Measurements from ENCODE around the gene ABCG1. TPM values are rescaled to one million over a fixed set of nuclear protein-coding genes. Genes with fewer than 3 reads are reported as not detected.

The ABCG1 gene
- polyA plus RNA-seq, 1 donor from 2014 or later = 14.2 TPM

- Histone ChIP-seq H3K9me3 (ENCODE audit: low read length) (no peaks in the 10 kb centered on the region), H3K4me2 (ENCODE audit: low read length) (peak overlapping the region; percentile 8), H3K79me2 (replicated peaks; ENCODE audit: insufficient read depth, low read length) (peaks cover 8% of the 10 kb centered on the region), H3K4me3 (ENCODE audit: low read length) (peak overlapping the region; percentile 26), H3K9ac (ENCODE audit: low read length) (no peak overlapping the region), H2AFZ (ENCODE audit: low read depth, low read length) (no peak overlapping the region), H3F3A (ENCODE audit: insufficient read depth, low read length, poor library complexity, severe bottlenecking) (no peaks in the 10 kb centered on the region), H4K20me1 (ENCODE audit: insufficient read depth) (no peaks in the 10 kb centered on the region), H3K27ac (ENCODE audit: low read length) (no peak overlapping the region), H3K36me3 (ENCODE audit: insufficient read depth, low read length) (no peaks in the 10 kb centered on the region), H3K9me2 (ENCODE audit: insufficient read depth, low read length) (no peaks in the 10 kb centered on the region), H3K27me3 (ENCODE audit: insufficient read depth, low read depth, low read length) (no peaks in the 10 kb centered on the region)
- TF ChIP-seq POLR2AphosphoS5 (IDR thresholded peaks at IDR 0.05) (peak; percentile 52), CTCF (IDR thresholded peaks at IDR 0.05; ENCODE audit: poor library complexity, severe bottlenecking) (no peak)
Observed at GRCh38 chr21:42230178-42230577, 11.2 kb downstream of the ABCG1 start.

GRCh38 chr21:42230636-42231035, 11.7 kb downstream of the ABCG1 start:
- Histone ChIP-seq H3K79me2 (replicated peaks; ENCODE audit: insufficient read depth, low read length) (peaks cover 8% of the 10 kb centered on the region), H3K9ac (ENCODE audit: low read length) (no peak overlapping the region), H3F3A (ENCODE audit: insufficient read depth, low read length, poor library complexity, severe bottlenecking) (no peaks in the 10 kb centered on the region), H3K9me3 (ENCODE audit: low read length) (no peaks in the 10 kb centered on the region), H3K4me3 (ENCODE audit: low read length) (peak overlapping the region; percentile 26), H4K20me1 (ENCODE audit: insufficient read depth) (no peaks in the 10 kb centered on the region), H3K27me3 (ENCODE audit: insufficient read depth, low read depth, low read length) (no peaks in the 10 kb centered on the region), H2AFZ (ENCODE audit: low read depth, low read length) (no peak overlapping the region), H3K9me2 (ENCODE audit: insufficient read depth, low read length) (no peaks in the 10 kb centered on the region), H3K27ac (ENCODE audit: low read length) (no peak overlapping the region), H3K36me3 (ENCODE audit: insufficient read depth, low read length) (no peaks in the 10 kb centered on the region), H3K4me2 (ENCODE audit: low read length) (peak overlapping the region; percentile 8)
- TF ChIP-seq RAD21 (conservative IDR thresholded peaks at IDR 0.05) (no peak), REST (IDR thresholded peaks at IDR 0.05; ENCODE audit: borderline replicate concordance) (no peak), EZH2 (IDR thresholded peaks at IDR 0.05; ENCODE audit: borderline replicate concordance, insufficient read depth, low read length, poor library complexity, severe bottlenecking) (no peak), CTCF (IDR thresholded peaks at IDR 0.05; ENCODE audit: poor library complexity, severe bottlenecking) (no peak), SMC3 (conservative IDR thresholded peaks at IDR 0.05; ENCODE audit: poor library complexity) (no peak), EP300 (conservative IDR thresholded peaks at IDR 0.05; ENCODE audit: poor library complexity, severe bottlenecking) (no peak), MXI1 (conservative IDR thresholded peaks at IDR 0.05; ENCODE audit: poor library complexity, severe bottlenecking) (no peak), POLR2AphosphoS5 (IDR thresholded peaks at IDR 0.05) (no peak), TAF1 (IDR thresholded peaks at IDR 0.05; ENCODE audit: low read depth) (no peak)
